GM21786 (cell line): ENCODE data around the gene LRTM1.

ENCODE experiments used
- ATAC-seq: cut with Tn5 transposase; IDR thresholded peaks from one replicate; pipeline ENCODE4 v1.9.1; 2021; ENCODE audit not compliant: unreplicated experiment

LRTM1 gene

DNA sequence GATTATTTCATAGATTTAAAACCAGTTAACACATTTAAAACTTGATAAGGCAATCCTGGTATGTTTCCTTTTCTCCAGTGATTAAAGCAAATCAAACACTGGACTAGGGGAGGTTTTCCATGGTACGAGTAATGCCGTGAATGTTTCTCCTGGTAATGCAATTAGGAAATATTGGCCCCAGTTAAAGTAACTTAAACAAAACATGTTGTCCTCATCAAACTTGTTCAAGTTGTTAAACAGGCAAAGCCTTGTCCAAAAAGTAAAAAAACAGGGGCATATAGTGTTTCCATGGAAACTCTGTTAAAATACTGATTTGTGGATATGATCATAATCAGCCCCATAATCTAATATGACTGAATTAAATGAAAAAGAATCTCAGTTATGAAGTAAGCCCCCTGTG, 13.1 kb upstream of the LRTM1 start:
- ATAC-seq: no peak

GRCh38 chr3:54939557-54940300, 11.9 kb upstream of the LRTM1 start:
- no peak for ATAC-seq

DNA sequence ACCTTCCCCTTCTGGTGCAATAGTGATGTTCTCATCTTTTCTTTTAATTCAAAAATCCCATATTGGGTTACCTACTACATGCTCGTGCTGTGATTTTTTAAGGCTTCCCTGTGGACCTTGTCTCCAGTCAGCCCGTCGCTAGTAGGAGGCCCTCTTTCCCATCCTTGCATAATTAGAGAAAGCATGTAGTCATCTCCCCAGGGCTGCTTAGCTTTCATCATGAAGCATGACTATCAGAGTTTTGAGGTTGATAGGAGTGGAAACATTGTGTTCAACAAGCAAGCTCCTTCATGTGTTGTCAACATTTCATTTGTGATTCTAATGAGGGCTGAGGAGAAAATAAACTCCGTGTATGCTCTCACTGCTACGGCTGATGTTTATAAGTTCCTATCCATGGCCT, 8.7 kb upstream of the LRTM1 start:
- no peak for ATAC-seq

DNA sequence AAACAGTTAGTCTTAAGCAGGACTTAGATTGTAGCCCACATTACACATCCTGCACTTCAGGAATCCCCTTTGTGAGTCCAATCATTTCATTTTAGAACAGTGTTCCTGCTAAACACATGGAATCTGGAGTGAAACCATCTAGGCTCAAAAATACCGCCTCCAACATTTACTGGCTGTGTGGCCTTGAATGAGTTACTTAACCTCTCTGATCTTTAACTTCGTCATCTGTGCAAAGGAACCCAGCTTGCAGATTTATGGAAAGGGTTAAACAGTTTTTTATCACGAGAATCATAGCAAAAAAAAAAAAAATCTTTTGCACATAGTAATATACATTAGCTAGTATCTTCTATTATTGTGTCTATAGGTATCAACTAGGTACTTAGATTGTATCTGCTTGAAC, 8.0 kb upstream of the LRTM1 start:
- no peak for ATAC-seq

- ATAC-seq: no peak
Observed at GRCh38 chr3:54932606-54933005, 4.7 kb upstream of the LRTM1 start.

DNA sequence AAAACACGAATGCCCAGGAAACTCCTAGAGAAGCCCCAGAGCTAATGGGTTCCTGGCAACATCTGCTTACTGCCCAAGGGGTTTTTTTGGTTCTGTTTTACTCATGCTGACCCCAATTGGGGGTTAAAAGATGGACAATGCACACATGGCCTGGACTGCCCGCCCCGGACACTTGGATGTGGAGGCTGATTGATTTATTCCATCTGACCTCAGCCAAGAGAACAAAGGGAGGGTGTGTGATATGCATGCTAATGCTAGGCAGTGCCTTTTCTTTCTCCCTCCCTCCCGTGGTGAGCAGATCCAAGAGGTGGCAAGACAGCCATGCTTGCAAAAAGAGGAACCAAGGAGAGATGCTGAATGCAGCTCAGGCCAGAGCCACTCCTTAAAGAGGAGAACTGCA, 3.3 kb upstream of the LRTM1 start:
- no peak for ATAC-seq

DNA sequence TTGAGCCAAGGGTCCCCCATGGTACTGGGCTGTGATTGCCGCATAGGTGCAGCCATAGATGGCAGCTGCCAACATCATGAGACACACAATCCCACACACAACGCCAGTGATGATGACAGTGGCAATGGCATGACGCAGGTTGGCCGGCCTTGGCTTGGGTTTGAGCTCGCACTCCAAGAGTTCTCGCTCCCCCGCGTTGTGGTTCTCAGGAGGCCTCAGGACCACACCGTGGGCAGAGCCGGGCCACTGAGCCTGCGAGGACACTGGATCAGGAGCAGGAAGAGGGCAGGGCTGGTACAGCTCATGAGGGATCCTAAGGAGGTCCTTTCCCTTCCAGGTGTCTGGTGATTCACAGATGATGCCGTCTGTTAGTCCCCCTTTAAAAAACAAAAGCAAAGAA, 9.3 kb downstream of the LRTM1 start:
- no peak for ATAC-seq

DNA sequence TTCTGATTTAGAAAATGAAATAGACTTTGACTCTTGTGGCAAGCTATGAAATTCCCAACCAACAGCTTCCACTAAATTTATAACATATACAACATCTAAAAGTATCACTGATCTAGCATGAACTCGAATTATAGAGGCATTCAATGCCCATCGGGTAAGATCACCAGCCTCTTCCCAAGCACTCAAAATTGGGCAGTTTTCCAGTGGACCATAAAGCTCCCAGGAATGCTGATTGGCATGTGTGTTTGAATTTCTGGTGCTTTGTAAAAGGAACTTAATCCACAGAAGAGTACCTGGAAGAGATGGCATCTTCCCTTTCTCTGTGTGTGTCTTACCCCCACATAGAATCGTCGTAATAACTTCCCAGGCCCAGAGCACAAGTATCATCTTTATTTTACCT, 10.0 kb downstream of the LRTM1 start:
- no peak for ATAC-seq

GRCh38 chr3:54917174-54917573, 10.7 kb downstream of the LRTM1 start:
- ATAC-seq: no peak

DNA sequence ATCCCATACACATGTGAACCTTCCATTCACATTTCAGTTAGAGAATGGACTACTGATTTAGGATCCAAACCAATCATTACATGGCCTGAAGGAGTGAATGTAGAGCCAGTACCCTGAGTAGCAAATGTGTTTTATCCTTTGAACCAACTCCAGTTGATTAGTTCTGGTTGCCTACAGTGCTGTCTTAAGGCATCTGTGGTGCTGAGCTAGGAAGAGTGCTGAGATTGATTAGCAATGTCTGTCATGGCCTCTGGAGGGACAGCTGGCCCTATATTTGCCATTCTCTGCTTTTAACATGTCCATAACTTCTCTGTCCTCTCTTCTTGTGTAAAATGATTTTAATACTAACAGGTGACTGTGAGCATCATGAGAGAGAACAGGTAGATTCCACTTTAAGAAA, 11.1 kb downstream of the LRTM1 start:
- no peak for ATAC-seq

- ATAC-seq: no peak
Observed at GRCh38 chr3:54915976-54916375, 11.9 kb downstream of the LRTM1 start.

DNA sequence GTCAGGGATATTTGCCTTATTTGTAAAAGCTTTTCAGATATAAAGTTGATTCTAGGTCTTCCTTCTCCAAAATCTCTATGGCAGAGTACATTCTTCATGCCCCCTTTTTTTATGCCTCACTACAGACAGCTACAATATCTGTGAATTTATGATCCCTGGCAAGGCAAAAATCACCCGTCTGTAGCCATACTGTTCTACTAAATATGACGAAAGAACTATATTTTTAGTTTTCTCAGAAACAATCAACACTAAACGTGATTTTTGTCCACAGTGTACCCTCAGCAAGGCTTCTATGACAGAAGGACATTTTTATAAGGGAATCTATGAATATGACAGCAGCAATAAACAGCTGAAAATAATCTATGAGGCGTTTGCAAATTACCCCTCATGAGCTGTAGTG, 12.7 kb downstream of the LRTM1 start:
- no peak for ATAC-seq

- ATAC-seq: no peak
Observed at GRCh38 chr3:54914180-54914579, 13.7 kb downstream of the LRTM1 start.

DNA sequence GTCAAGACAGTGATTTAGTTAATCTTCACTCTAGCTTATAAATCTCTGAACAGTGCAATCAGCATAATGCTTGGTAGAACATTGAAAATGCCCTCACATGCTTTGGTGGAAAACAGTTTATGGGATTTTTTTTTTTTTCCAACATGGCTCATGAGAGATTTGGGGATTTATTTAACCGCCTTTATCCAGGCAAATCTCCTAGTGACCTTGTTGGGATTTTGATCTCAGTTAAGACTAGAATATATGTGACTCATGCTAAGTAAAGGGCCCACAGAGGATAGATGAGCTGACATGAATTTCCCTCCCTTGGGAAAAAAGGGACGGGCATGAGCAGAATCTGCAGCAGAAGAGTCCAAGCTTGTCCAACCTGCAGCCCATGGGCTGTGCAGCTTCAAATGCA, 18.7 kb downstream of the LRTM1 start:
- ATAC-seq: no peak

- no peak for ATAC-seq
Observed at GRCh38 chr3:54906763-54907162, 21.1 kb downstream of the LRTM1 start.

DNA sequence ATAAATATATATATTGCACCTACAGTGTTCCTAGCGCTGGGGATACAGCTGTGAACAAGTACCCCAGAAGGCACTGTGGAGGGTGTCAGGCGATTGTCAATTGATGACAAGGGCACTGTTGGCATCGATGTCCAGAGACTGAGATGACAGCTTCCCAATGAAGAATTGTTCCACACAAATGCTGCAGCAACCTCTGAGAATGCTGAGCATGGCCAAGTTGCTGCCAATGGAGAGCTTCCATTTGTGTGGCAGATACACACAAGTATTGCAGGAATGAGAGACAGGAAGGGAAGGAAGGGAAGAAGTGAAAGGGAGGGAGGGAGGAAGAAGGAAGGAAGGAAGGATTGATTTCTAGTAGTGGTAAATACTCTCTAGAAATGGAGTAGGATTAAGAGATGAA, 21.9 kb downstream of the LRTM1 start:
- ATAC-seq: no peak

DNA sequence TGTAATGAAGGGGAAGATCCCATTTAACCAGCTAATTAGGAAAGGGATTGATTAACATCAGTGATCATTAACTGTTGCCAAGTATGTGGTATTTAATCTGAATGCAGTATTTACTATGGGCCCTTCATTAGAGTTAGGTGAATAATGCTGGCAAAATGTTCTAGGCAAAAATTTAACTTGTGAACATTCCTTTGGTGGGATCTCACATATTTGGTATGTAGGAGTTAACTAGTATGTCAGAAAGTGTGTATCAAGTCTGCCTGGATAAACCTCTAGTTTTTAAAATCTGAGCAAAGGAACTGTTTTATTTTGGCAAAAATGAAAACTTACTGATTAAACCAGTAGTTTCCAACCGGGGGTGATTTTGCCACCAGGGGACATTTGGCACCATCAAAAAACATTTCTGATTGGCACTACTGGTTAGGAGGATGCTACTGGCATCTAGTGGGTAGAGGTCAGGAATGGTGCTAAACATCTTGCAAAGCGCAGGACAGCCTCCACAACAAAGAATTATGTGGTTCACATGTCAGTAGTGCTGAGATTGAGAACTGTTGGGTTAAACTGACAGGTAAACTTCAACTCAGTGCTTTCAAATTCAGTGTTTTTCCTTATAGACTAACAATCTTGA, 22.5 kb downstream of the LRTM1 start:
- no peak for ATAC-seq

DNA sequence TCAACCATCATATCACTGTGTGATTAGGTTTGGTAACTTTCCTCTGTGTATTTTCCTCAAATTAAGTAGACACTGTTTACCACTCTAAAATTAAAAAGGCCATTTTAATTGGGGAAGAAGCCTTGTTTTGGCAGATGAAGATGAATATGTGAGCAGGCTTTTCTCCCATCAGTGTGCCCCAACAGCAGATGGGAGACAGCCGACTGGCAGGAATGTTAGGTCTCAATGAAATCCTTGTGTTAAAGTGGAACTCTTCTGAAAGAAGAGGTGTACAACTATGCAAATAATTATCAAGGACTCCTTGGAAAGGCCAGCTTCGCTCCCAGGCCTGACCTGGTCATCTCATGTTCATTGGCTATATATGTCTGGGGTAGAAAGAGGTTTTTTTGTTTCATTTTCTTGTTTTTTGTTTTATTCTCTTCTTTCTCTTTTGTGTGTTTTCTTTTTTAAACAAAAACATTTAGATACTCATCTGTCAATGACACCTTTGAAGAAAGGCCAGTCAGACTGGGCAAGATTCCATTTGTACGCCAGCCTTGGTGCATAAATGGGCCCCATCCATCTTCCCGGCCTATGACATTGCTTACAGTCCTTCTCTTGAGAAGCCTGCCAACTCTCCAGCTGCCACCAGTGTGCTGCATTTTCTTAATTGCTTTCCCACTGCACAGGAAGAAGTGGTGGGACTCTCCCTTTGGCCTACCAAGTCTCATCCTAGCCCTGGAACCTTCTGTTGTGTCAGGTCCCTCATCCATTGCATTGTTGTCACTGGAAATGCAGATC, 25.8 kb downstream of the LRTM1 start:
- ATAC-seq: no peak

DNA sequence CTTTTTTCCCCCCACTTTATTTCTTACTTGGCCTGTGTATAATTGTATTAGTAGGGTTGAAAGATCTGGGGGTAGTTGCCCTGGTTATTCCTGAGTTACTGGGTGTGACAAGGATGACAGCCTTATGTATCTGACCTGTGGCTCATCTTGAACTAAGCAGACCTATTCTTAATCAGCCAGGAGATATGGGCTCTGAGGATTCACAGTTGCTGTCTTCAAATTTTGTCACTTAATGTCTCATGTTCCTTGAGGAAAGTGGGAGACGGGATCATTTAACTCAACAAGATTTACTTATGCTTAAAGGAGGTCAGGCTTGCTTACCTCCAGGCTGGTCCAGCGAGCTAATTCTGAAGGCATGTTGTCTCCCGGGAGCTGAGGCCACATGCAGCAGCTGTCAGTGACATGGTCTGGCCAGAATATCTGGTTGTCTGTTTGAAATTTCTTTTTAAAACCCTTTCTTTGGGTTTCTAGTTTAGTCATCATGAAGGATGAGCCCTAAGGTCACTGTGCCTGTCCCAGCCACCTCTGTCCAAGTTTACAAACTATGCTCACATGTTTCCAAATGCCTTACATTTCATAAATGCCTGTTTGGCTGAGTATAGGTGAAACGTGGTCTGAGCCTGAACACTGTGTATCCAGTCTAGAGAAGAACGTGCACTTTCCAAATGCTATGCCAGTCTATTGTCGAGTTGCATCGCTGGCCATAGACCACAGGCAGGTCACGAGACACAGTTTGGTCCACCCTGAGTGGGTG, 26.8 kb downstream of the LRTM1 start:
- ATAC-seq: no peak

- ATAC-seq: no peak
Observed at GRCh38 chr3:54899273-54899672, 28.6 kb downstream of the LRTM1 start.

DNA sequence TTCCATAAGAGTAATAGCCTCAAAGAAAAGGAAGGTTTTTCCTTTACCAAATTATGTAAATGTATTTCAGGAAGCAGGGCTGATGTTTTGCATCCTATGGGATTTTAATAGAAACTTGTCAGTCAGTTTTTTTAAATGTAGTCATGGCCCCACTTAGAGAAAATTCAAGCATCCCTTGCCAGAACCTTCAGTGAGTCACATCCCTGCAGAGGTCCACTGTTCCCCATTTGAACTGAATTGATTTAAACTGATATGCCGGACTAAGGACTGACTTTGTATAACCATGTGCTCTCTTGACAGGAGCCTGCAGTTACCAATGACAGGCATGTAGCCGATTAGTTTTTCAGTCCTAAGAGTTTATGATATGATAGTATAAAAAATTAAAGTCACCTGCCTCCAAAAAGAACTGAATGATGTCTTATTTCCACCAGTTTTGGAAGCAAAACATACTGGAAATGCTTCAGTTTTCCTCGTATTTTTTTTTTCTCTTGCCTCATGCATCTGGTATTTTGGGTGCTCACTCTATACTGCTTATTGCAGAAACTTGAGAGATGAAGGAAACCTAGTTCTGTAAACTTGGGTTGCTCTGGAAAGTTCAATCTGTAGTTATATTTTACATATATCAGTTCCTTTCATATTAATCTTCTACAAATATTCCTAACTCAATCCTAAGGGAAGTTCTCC, 30.7 kb downstream of the LRTM1 start:
- ATAC-seq: no peak
